Vagina (tissue), 2 donors: Measurements from ENCODE around the gene GFOD1. TPM values are rescaled to one million over a fixed set of nuclear protein-coding genes. Genes with fewer than 3 reads are reported as not detected.

ENCODE experiments used
- DNase-seq, 2 donors: peaks; one replicate each; pipeline ENCODE4 v3.0.0-alpha.2; 2017; ENCODE audit errors: extremely low spot score in 2 of 2
- H3K27ac ChIP-seq: fragments of 200-600 bp; sonication (generic); one replicate; pipeline ENCODE4 v1.5.1; 2019
- H3K27me3 ChIP-seq: fragments of 200-600 bp; sonication (generic); one replicate; pipeline ENCODE4 v1.5.1; 2019
- H3K36me3 ChIP-seq, 2 donors: fragments of 200-600 bp; sonication (generic); one replicate each; pipeline ENCODE4 v1.5.1; 2017 to 2019
- H3K4me1 ChIP-seq: fragments of 200-600 bp; sonication (generic); one replicate; pipeline ENCODE4 v1.5.1; 2019
- H3K4me3 ChIP-seq, 2 donors: fragments of 200-600 bp; sonication (generic); 1 replicate in 1 of 2; 2 replicates in 1 of 2; pipeline ENCODE4 v1.5.1; 2016 to 2019
- H3K9me3 ChIP-seq: fragments of 200-600 bp; sonication (generic); one replicate; pipeline ENCODE4 v1.5.1; 2019
- POLR2A ChIP-seq, 2 donors: fragments of 450-650 bp; IDR thresholded peaks; one replicate each; pipeline ENCODE4 v1.6.1; 2017; ENCODE audit warnings: antibody characterized with exemption in 2 of 2, mild to moderate bottlenecking in 2 of 2, moderate library complexity in 2 of 2
- POLR2AphosphoS5 ChIP-seq, 2 donors: sonication (generic); formaldehyde crosslinking; IDR thresholded peaks; one replicate each; pipeline ENCODE4 v1.9.0; 2017; ENCODE audit warnings: antibody characterized with exemption in 2 of 2, mild to moderate bottlenecking in 2 of 2, low read depth in 1 of 2; ENCODE audit not compliant: insufficient read depth in 1 of 2
- intact Hi-C: fragments of 100-400 bp; cut with DNase I; formaldehyde crosslinking; loops from one replicate; pipeline ENCODE4 v1.15.1; 2023
- total RNA-seq: library from RNA; depleted of rRNA; stranded (reverse); fragments of >200 nt; gene quantifications from one replicate; pipeline ENCODE4 v1.2.3, GENCODE V29; 2016
- TF ChIP-seq, protein P1 (sequence below), 3 experiments: fragments of 450-650 bp in 2 of 3; fragments of 200-600 bp in 1 of 3; sonication (generic) in 1 of 3; IDR thresholded peaks; one replicate each; pipeline ENCODE4 v1.5.1; 2017 to 2019; ENCODE audit warnings: antibody characterized with exemption in 3 of 3, mild to moderate bottlenecking in 2 of 3, moderate library complexity in 2 of 3

GFOD1 gene
- total RNA-seq, 1 donor from 2014 or later, result 16.9 TPM

DNA sequence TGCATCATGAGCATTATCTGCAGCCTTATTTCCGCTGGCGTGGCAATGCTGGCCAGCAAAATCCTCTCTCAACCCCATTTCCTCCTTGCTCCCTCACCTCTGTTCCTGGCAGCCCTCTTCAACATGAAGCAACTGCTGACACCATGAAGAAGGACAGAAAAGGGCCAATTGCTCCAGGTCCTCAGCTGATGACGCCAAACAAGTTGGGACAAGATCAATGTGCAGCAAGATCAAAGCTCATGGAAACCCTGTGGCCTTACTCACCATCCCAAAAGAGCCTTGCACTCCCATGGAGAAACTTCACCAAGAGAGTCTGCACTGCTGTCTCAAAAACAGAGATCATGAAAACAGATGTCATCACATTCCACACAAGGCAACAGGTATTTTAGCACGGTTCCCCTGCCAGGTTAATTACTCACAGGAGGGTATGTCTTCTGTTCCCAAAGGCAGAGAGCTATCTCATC is 7.4 kb downstream of the GFOD1 start:
- no peak overlapping the region for H3K4me3 ChIP-seq
- no peak for TF ChIP-seq POLR2AphosphoS5 (IDR thresholded peaks at IDR 0.05; ENCODE audit: insufficient read depth in 1 of 2, low read depth in 1 of 2)
- intact Hi-C loops, result loop anchor here (10.0 kb wide), 1 partner anchor 105 kb away; no protein-coding TSS in a partner anchor
- peaks cover 30% of the 10 kb centered on the region for H3K4me1 ChIP-seq
- H3K27ac ChIP-seq, result no peak overlapping the region
- H3K9me3 ChIP-seq, result no peaks in the 10 kb centered on the region
- no peaks in the 10 kb centered on the region for H3K36me3 ChIP-seq
- no peaks in the 10 kb centered on the region for H3K27me3 ChIP-seq
- DNase-seq, result no peak

DNA sequence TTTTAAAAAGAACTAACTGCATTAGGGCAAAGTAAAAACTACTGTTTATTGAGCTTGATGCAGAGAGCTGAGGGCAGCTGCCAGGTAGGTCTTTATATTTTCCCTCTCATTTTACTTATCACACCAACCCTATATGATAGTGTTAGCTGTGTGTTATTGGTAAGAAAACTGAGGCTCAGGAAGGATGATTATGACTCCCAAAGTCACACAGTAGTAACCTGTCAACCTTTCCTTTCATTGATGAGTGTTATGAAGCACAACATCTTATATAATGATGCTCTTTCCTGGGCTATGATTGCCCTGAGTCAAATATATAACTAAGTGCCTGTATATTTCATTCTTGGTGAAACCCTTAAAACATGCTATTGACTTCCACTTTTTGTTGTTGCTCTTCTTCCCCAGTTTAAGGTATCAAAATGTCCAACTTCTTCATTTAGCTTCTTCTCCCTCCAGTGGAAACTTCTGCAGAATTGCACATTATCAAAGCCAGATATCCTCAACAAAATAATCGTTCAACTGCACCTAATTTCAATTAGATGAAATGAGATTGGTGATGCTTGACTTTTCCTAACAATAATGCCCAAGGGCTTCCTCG is 8.1 kb downstream of the GFOD1 start:
- TF ChIP-seq, protein P1, sequence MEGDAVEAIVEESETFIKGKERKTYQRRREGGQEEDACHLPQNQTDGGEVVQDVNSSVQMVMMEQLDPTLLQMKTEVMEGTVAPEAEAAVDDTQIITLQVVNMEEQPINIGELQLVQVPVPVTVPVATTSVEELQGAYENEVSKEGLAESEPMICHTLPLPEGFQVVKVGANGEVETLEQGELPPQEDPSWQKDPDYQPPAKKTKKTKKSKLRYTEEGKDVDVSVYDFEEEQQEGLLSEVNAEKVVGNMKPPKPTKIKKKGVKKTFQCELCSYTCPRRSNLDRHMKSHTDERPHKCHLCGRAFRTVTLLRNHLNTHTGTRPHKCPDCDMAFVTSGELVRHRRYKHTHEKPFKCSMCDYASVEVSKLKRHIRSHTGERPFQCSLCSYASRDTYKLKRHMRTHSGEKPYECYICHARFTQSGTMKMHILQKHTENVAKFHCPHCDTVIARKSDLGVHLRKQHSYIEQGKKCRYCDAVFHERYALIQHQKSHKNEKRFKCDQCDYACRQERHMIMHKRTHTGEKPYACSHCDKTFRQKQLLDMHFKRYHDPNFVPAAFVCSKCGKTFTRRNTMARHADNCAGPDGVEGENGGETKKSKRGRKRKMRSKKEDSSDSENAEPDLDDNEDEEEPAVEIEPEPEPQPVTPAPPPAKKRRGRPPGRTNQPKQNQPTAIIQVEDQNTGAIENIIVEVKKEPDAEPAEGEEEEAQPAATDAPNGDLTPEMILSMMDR (IDR thresholded peaks at IDR 0.05), result no peak
- TF ChIP-seq POLR2AphosphoS5 (IDR thresholded peaks at IDR 0.05; ENCODE audit: insufficient read depth in 1 of 2, low read depth in 1 of 2) (no peak), POLR2A (IDR thresholded peaks at IDR 0.05) (no peak)
- Histone ChIP-seq H3K4me1 (peaks cover 25% of the 10 kb centered on the region), H3K36me3 (no peaks in the 10 kb centered on the region), H3K27me3 (no peaks in the 10 kb centered on the region), H3K9me3 (no peaks in the 10 kb centered on the region), H3K4me3 (no peak overlapping the region), H3K27ac (no peak overlapping the region)
- intact Hi-C loops, result no loop called here
- no peak for DNase-seq

DNA sequence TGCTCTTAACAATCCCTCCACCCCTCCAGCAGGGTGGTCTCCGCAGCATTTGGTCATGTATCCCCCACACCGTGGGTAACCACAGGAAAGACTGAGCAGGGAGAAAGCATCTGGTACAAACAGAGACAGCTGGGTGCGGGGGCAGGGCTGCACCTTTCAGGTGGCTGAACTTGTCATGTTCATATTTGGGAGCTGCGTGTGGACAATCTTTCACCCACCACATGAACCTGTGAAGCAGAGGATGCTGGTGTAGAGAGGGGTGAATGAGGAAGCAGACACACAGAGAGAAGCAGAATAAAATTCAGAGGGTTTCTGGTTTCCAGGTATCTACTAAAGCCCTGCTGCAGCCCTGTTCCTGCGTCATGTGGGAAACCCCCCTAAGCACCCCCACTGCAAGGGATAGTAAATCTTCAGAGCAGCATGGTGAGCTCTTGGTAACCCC is 8.9 kb downstream of the GFOD1 start:
- Histone ChIP-seq H3K27me3 (no peaks in the 10 kb centered on the region), H3K4me1 (peaks cover 32% of the 10 kb centered on the region), H3K27ac (no peak overlapping the region), H3K9me3 (no peaks in the 10 kb centered on the region), H3K36me3 (no peaks in the 10 kb centered on the region), H3K4me3 (no peak overlapping the region)
- peak in 1 of 2 donors; percentile 74 for DNase-seq
- TF ChIP-seq, protein P1 (IDR thresholded peaks at IDR 0.05), result no peak
- TF ChIP-seq POLR2AphosphoS5 (IDR thresholded peaks at IDR 0.05; ENCODE audit: insufficient read depth in 1 of 2, low read depth in 1 of 2) (no peak), POLR2A (IDR thresholded peaks at IDR 0.05) (no peak)
- intact Hi-C loops, result no loop called here

DNA sequence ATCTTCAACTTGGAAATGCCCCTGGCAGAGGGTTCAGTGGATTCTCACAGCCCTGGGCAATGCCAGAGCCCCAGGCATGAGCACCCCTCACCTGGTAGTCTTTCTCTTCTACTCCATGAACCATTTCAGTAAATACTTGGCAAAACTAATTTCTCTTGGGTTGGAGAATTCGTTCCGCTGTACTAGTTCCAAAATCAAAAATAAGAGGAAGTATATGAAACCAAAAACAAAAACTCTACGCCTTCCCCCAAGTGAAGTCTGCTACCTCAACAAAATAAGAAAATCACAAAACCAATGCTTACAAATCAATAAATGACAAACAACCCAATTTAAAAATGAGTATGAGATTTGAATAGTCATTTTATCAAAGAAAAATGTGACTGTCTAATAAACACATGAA is 12.6 kb downstream of the GFOD1 start:
- no peak overlapping the region for H3K27ac ChIP-seq
- H3K4me1 ChIP-seq, result peaks cover 16% of the 10 kb centered on the region
- H3K4me3 ChIP-seq, result no peak overlapping the region
- TF ChIP-seq POLR2AphosphoS5 (IDR thresholded peaks at IDR 0.05; ENCODE audit: insufficient read depth in 1 of 2, low read depth in 1 of 2), result no peak
- no peak for TF ChIP-seq POLR2A (IDR thresholded peaks at IDR 0.05)
- TF ChIP-seq, protein P1 (IDR thresholded peaks at IDR 0.05), result no peak
- H3K9me3 ChIP-seq, result no peaks in the 10 kb centered on the region
- intact Hi-C loops, result no loop called here
- no peaks in the 10 kb centered on the region for H3K36me3 ChIP-seq
- no peak for DNase-seq
- H3K27me3 ChIP-seq, result no peaks in the 10 kb centered on the region

DNA sequence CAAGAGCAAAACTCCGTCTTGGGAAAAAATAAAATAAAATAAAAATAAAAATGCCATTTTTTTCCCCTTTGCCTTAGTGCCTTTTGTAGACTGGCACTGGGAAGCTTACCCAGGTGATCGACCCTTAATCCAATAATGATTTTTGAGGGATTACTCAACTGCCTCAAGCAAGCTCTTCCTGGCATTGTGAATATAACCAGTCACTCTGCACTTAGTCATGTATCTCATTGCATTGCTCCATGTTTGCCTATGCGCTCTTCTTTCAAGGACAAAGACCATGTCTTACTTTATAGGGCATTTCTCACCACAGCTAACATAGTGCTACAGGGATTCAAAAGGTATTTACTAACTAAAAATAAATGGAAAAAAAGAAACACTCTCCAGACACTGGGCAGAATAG is 13.0 kb downstream of the GFOD1 start:
- TF ChIP-seq, protein P1 (IDR thresholded peaks at IDR 0.05), result no peak
- peak in 1 of 2 donors; percentile 38 for TF ChIP-seq POLR2AphosphoS5 (IDR thresholded peaks at IDR 0.05; ENCODE audit: insufficient read depth in 1 of 2, low read depth in 1 of 2)
- H3K36me3 ChIP-seq, result no peaks in the 10 kb centered on the region
- peaks cover 13% of the 10 kb centered on the region for H3K4me1 ChIP-seq
- no peak overlapping the region for H3K4me3 ChIP-seq
- no peak overlapping the region for H3K27ac ChIP-seq
- DNase-seq, result no peak
- no peaks in the 10 kb centered on the region for H3K9me3 ChIP-seq
- intact Hi-C loops, result no loop called here
- H3K27me3 ChIP-seq, result no peaks in the 10 kb centered on the region
